MG63 (cell line): Measurements from ENCODE around the gene PHPT1. TPM values are rescaled to one million over a fixed set of nuclear protein-coding genes. Genes with fewer than 3 reads are reported as not detected.
"Not testable (repeated sequence)": the region's sequence is repeated elsewhere in the genome, so short reads cannot be mapped to it uniquely, and the experiment has no call there.

Experiments used
- DNase-seq: peaks from one replicate; pipeline ENCODE4 v3.0.0-alpha.2; 2020
- H3K27me3 ChIP-seq: fragments of 250-450 bp; sonication (Bioruptor Pico); 2 replicates; pipeline ENCODE4 v1.5.1; 2020; ENCODE audit warnings: mild to moderate bottlenecking, moderate library complexity
- H3K36me3 ChIP-seq: fragments of 250-450 bp; sonication (Bioruptor Pico); 2 replicates; pipeline ENCODE4 v1.5.1; 2020; ENCODE audit warnings: mild to moderate bottlenecking, moderate library complexity
- H3K4me3 ChIP-seq: fragments of 250-450 bp; sonication (Bioruptor Pico); 2 replicates; pipeline ENCODE4 v1.5.1; 2020; ENCODE audit warnings: mild to moderate bottlenecking, moderate library complexity
- H3K9me3 ChIP-seq: fragments of 250-450 bp; sonication (Bioruptor Pico); 2 replicates; pipeline ENCODE4 v1.5.1; 2020; ENCODE audit warnings: mild to moderate bottlenecking, moderate library complexity
- total RNA-seq: library from RNA; depleted of rRNA; stranded (reverse); fragments of >200 nt; shearing (Covaris generic); gene quantifications from 2 replicates; pipeline ENCODE4 v1.2.3, GENCODE V29; 2014; ENCODE audit warnings: low replicate concordance; rRNA removed

Gene PHPT1
- total RNA-seq, 1 experiment from 2014 or later: 74.1 TPM

DNA sequence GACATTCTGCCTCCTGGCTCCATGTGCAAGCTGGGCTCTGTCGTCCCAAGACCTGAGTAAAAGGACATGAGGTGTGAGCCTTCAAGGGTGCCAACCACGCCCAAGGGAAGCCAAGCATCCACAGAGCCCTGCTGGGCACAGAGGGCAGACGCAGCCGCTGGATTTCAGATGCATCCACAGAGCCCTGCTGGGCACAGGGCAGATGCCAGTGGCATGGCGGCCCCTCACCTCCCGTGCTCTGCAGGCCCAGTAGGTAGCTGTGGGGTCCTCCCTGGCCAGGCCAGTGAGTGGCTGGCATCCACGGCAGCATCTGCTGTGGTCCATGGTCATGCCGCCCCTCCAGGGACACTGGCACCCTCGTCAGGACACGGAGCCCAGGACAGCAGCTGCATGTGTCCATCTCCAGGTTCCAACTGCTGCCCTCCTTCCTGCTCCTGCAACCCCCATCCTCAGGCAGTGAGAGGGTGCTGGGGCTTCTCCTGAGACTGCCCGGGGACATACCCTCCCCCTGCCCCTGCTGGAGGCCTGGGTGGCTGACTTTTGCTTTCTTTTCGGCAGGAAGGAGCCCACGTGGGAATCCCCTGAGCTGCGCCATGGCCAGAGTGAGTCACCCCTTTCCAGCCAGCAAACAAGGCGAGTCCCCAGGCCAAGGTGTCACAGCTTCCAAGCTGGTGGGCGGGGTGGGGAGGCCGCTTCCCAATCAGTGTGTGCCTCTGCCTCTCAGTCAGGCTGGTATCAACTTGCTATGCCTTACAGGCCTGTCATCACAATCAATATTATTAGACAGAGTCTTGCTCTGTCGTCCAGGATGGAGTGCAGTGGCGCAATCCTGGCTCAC is 33.1 kb downstream of the PHPT1 start:
- Histone ChIP-seq H3K27me3 (no peaks in the 10 kb centered on the region), H3K36me3 (no peaks in the 10 kb centered on the region), H3K4me3 (peak overlapping the region; percentile 20; the same call in 1 of the 2 replicates), H3K9me3 (no peaks in the 10 kb centered on the region)
- DNase-seq: peak; percentile 91

DNA sequence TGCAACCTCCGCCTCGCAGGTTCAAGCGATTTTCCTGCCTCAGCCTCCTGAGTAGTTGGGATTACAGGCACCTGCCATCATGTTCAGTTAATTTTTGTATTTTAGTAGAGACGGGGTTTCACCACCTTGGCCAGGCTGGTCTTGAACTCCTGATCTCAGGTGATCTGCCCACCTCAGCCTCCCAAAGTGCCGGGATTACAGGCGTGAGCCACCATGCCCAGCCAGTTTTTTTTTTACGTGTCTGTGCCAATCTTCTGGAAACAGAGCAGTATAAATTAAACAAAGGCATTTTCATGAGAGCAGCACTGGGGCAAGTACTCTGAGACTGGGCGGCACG is 33.7 kb downstream of the PHPT1 start:
- not testable (repeated sequence) for H3K4me3 ChIP-seq, H3K36me3 ChIP-seq, H3K9me3 ChIP-seq, DNase-seq, H3K27me3 ChIP-seq

GRCh38 chr9:136883670-136884069 is 34.5 kb downstream of the PHPT1 start:
- not testable (repeated sequence) for H3K9me3 ChIP-seq, H3K4me3 ChIP-seq, H3K36me3 ChIP-seq, DNase-seq, H3K27me3 ChIP-seq

GRCh38 chr9:136885950-136886578 is 36.9 kb downstream of the PHPT1 start, which contains the start of gene TRAF2:
Gene TRAF2, plus strand, starts transcription at chr9:136886516. Its CDS starts 12,225 bp downstream, at chr9:136898741.
- DNase-seq: peak; percentile 99
- Histone ChIP-seq H3K27me3 (no peaks in the 10 kb centered on the region), H3K9me3 (no peaks in the 10 kb centered on the region), H3K36me3 (peaks cover 18% of the 10 kb centered on the region), H3K4me3 (peak within 1 kb of the TSS; percentile 94)

DNA sequence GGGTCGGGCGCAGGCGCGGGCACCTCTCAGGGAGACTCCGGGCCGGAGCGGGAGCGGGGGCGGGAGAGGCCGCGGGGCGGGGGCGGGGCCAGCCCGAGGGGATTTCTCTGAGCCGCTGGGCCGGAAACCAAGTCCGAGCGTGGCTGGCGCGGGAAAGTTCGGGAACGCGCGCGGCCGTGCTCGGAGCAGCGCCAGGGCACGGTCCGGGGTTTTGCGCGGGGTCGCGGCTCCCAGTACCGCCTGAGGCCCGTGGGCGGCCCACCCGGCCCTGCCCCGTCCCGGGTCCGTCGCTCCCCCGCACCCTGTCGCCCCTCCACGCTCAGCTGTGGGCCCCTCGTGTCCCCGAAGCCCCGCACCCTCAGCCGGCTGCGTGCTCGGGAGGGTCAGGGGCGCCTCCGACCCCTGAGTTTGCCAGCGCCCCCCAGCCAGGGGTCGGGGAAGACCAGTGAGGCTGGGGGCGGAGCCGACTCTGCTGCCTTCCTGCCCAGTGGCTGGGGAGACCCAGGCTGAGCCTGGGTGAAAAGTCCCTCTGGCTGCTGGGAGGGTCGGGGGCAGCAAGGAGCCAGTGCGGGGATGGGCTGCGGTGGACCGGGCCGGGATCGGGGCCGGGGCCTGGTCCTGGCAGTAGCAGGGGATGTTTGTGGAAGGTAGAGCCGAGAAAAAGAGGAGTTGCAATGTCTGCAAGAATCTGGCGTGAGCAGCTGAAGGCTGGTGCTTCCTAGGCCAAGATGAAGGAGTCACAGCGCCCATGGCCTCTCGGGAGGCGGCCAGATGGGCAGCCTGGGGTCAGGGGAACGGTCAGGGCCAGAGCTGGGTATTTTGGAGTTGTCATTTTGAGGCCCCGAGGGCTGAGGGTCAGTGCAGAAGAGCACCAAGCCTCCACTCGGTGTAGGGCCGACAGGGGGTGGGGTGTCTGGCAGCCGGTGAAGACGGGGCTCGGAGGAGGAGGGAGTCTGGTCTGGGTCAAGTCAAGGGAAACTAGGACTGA is 37.7 kb downstream of the PHPT1 start:
- H3K9me3 ChIP-seq: no peaks in the 10 kb centered on the region
- peaks cover 18% of the 10 kb centered on the region for H3K36me3 ChIP-seq
- DNase-seq: peak; percentile 41
- no peaks in the 10 kb centered on the region for H3K27me3 ChIP-seq
- H3K4me3 ChIP-seq: peak overlapping the region; percentile 94

GRCh38 chr9:136888454-136888853 is 39.2 kb downstream of the PHPT1 start:
- no peak for DNase-seq
- Histone ChIP-seq H3K36me3 (peaks cover 28% of the 10 kb centered on the region), H3K27me3 (no peaks in the 10 kb centered on the region)

DNA sequence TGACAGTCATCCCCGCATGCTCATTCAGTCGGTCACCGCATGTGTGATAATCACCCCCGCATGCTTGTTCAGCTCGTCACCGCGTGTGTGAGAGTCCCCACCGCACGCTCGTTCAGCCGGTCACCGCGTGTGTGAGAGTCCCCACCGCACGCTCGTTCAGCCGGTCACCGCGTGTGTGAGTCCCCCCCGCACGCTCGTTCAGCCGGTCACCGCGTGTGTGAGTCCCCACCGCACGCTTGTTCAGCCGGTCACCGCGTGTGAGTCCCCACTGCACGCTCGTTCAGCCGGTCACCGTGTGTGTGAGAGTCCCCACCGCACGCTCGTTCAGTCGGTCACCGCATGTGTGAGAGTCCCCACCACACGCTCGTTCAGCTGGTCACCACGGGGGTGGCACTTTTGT is 40.6 kb downstream of the PHPT1 start:
- Histone ChIP-seq H3K27me3 (no peaks in the 10 kb centered on the region), H3K9me3 (no peaks in the 10 kb centered on the region), H3K4me3 (no peak overlapping the region)

More at GRCh38 chr9:136888454-136888853, 39.2 kb downstream of the PHPT1 start:
- Histone ChIP-seq H3K9me3 (no peaks in the 10 kb centered on the region), H3K4me3 (no peak overlapping the region)

DNA sequence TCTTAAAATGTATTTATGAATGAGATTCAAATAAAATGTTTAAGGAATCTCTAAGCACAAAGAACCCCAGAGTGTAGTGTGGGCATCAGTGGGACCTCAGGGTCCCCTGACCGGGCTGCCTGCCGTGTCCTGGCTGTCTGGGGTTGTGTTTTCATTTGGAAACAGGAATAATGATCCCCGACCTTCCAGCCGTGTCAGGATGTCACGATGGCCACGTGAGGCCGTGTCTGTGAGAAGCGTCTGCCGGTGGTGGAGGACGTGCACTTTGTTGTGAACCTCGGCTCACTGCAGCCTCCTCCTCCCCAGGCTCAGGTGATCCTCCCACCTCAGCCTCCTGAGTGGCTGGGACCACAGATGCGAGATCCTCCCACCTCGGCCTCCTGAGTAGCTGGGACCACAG is 41.5 kb downstream of the PHPT1 start:
- Histone ChIP-seq H3K9me3 (no peaks in the 10 kb centered on the region), H3K27me3 (no peaks in the 10 kb centered on the region), H3K36me3 (peaks cover 28% of the 10 kb centered on the region), H3K4me3 (no peak overlapping the region)
- no peak for DNase-seq

More for the DNA sequence above, 40.6 kb downstream of the PHPT1 start:
- no peak for DNase-seq
- peaks cover 28% of the 10 kb centered on the region for H3K36me3 ChIP-seq

GRCh38 chr9:136896027-136896426 is 46.8 kb downstream of the PHPT1 start:
- no peaks in the 10 kb centered on the region for H3K9me3 ChIP-seq
- no peak overlapping the region for H3K4me3 ChIP-seq
- no peak for DNase-seq
- H3K27me3 ChIP-seq: no peaks in the 10 kb centered on the region
- peaks cover 32% of the 10 kb centered on the region for H3K36me3 ChIP-seq

GRCh38 chr9:136898483-136899100 is 49.4 kb downstream of the PHPT1 start:
- Histone ChIP-seq H3K9me3 (no peaks in the 10 kb centered on the region), H3K4me3 (no peak overlapping the region), H3K36me3 (peaks cover 44% of the 10 kb centered on the region), H3K27me3 (no peaks in the 10 kb centered on the region)
- no peak for DNase-seq

DNA sequence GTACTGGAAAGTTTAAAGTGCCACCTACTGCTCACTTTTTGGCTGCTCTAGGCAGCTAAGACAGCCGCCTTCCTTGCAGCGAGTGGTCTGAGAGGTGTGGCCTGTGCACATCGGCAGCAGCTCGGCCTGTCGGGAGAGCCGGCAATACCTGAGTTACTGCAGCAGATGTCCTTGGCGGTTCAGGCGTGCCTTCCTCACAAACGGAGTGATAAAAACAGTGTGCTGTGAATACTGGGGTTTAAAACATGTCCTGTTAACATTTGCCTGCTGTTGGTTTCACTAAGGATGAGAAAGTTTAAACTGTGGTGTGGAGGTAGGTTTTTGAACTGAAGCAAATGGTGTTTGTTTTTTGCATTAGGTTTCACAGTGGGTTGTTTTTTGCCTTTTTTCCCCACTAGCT is 50.0 kb downstream of the PHPT1 start:
- Histone ChIP-seq H3K27me3 (no peaks in the 10 kb centered on the region), H3K4me3 (no peak overlapping the region), H3K36me3 (peaks cover 49% of the 10 kb centered on the region), H3K9me3 (no peaks in the 10 kb centered on the region)
- no peak for DNase-seq

GRCh38 chr9:136900556-136900955 is 51.3 kb downstream of the PHPT1 start:
- Histone ChIP-seq H3K36me3 (peaks cover 53% of the 10 kb centered on the region), H3K9me3 (no peaks in the 10 kb centered on the region), H3K27me3 (no peaks in the 10 kb centered on the region), H3K4me3 (no peak overlapping the region)
- no peak for DNase-seq

Other genes with a start within 250 kb of the PHPT1 start
- gene EGFL7, start 186.5 kb upstream of the PHPT1 start, total RNA-seq: 24.5 and 25.9 TPM in 2 replicates
- gene AGPAT2, start 162.0 kb upstream of the PHPT1 start, total RNA-seq: 58.8 and 116 TPM in 2 replicates
- 11.5 and 13.3 TPM in 2 replicates for gene DIPK1B, start 136.8 kb upstream of the PHPT1 start, total RNA-seq
- gene LCN10, start 106.5 kb upstream of the PHPT1 start, total RNA-seq: not detected in 2 replicates
- gene LCN6, start 100.9 kb upstream of the PHPT1 start, total RNA-seq: not detected in 2 replicates
- not detected in 2 replicates for gene LCN8, start 91.2 kb upstream of the PHPT1 start, total RNA-seq
- gene LCN15, start 84.9 kb upstream of the PHPT1 start, total RNA-seq: not detected in 2 replicates
- 53.9 and 57.5 TPM in 2 replicates for gene TMEM141, start 58.1 kb upstream of the PHPT1 start, total RNA-seq
- gene CCDC183, start 53.1 kb upstream of the PHPT1 start, total RNA-seq: not detected in 2 replicates
- gene RABL6, start 41.5 kb upstream of the PHPT1 start, total RNA-seq: 67.4 and 101 TPM in 2 replicates
- gene AJM1, start 6.9 kb upstream of the PHPT1 start, total RNA-seq: 0.82 TPM in 1 of 2 replicates, not detected in the other
- 0.44 and 0.63 TPM in 2 replicates for gene MAMDC4, start 2.9 kb downstream of the PHPT1 start, total RNA-seq
- 402 and 494 TPM in 2 replicates for gene EDF1, start 16.9 kb downstream of the PHPT1 start, total RNA-seq
- gene TRAF2, start 37.1 kb downstream of the PHPT1 start, total RNA-seq: 27.6 and 46.5 TPM in 2 replicates
- gene FBXW5, start 95.3 kb downstream of the PHPT1 start, total RNA-seq: 66.3 and 88.3 TPM in 2 replicates
- gene C8G, start 95.8 kb downstream of the PHPT1 start, total RNA-seq: not detected in 2 replicates
- gene LCN12, start 102.9 kb downstream of the PHPT1 start, total RNA-seq: not detected in 2 replicates
- not detected in 2 replicates for gene PTGDS, start 128.1 kb downstream of the PHPT1 start, total RNA-seq
- not detected in 2 replicates for gene LCNL1, start 133.6 kb downstream of the PHPT1 start, total RNA-seq
- gene PAXX, start 143.0 kb downstream of the PHPT1 start, total RNA-seq: 27.5 and 63.0 TPM in 2 replicates
- gene CLIC3, start 147.2 kb downstream of the PHPT1 start, total RNA-seq: not detected in 2 replicates
- 10.9 and 11.7 TPM in 2 replicates for gene ABCA2, start 178.8 kb downstream of the PHPT1 start, total RNA-seq
- gene FUT7, start 182.7 kb downstream of the PHPT1 start, total RNA-seq: not detected in 2 replicates
- 86.9 and 253 TPM in 2 replicates for gene NPDC1, start 196.8 kb downstream of the PHPT1 start, total RNA-seq
- gene ENTPD2, start 204.7 kb downstream of the PHPT1 start, total RNA-seq: not detected in 2 replicates
- gene SAPCD2, start 221.1 kb downstream of the PHPT1 start, total RNA-seq: 20.8 and 32.5 TPM in 2 replicates
- 8.2 and 12.2 TPM in 2 replicates for gene UAP1L1, start 228.1 kb downstream of the PHPT1 start, total RNA-seq
- gene MAN1B1, start 237.6 kb downstream of the PHPT1 start, total RNA-seq: 77.1 and 83.1 TPM in 2 replicates